ENCODE data around the gene LTN1. TPM values are rescaled to one million over a fixed set of nuclear protein-coding genes. Genes with fewer than 3 reads are reported as not detected.
"Not testable (repeated sequence)": the region's sequence is repeated elsewhere in the genome, so short reads cannot be mapped to it uniquely, and the experiment has no call there.

The LTN1 gene
- total RNA-seq, 1 donor from 2014 or later = 23.6 TPM

DNA sequence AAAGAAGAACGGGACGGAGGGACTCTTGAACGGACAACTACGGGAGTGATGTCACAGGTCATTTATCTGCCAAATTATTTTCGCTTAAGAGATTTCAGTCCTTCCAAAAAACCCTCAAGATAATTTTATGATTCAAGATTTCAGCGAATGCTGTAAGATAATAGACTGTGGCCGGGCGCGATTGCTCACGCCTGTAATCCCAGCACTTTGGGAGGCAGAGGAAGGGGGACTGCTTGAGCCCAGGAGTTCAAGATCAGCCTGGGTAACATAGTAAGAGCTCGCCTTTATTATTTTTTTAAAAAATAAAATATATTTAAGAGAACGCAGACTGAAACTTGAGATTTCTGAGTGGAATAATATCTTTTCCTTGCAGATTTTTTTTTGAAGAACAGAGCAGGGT lies 25.9 kb upstream of the LTN1 start:
- Mint-ChIP-seq H3K27me3 (ENCODE audit: unreplicated experiment) (peaks cover 2% of the 10 kb centered on the region), H3K36me3 (ENCODE audit: low read depth, unreplicated experiment) (no peaks in the 10 kb centered on the region), H3K4me3 (ENCODE audit: unreplicated experiment) (peak overlapping the region; percentile 89), H3K27ac (ENCODE audit: unreplicated experiment) (no peak overlapping the region), H3K4me1 (ENCODE audit: unreplicated experiment) (peaks cover 11% of the 10 kb centered on the region), H3K9me3 (ENCODE audit: unreplicated experiment) (no peaks in the 10 kb centered on the region)
- no peak for DNase-seq (ENCODE audit: low spot score)
- TF ChIP-seq, protein P1, sequence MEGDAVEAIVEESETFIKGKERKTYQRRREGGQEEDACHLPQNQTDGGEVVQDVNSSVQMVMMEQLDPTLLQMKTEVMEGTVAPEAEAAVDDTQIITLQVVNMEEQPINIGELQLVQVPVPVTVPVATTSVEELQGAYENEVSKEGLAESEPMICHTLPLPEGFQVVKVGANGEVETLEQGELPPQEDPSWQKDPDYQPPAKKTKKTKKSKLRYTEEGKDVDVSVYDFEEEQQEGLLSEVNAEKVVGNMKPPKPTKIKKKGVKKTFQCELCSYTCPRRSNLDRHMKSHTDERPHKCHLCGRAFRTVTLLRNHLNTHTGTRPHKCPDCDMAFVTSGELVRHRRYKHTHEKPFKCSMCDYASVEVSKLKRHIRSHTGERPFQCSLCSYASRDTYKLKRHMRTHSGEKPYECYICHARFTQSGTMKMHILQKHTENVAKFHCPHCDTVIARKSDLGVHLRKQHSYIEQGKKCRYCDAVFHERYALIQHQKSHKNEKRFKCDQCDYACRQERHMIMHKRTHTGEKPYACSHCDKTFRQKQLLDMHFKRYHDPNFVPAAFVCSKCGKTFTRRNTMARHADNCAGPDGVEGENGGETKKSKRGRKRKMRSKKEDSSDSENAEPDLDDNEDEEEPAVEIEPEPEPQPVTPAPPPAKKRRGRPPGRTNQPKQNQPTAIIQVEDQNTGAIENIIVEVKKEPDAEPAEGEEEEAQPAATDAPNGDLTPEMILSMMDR (IDR thresholded peaks at IDR 0.05; ENCODE audit: unreplicated experiment) = no peak

DNA sequence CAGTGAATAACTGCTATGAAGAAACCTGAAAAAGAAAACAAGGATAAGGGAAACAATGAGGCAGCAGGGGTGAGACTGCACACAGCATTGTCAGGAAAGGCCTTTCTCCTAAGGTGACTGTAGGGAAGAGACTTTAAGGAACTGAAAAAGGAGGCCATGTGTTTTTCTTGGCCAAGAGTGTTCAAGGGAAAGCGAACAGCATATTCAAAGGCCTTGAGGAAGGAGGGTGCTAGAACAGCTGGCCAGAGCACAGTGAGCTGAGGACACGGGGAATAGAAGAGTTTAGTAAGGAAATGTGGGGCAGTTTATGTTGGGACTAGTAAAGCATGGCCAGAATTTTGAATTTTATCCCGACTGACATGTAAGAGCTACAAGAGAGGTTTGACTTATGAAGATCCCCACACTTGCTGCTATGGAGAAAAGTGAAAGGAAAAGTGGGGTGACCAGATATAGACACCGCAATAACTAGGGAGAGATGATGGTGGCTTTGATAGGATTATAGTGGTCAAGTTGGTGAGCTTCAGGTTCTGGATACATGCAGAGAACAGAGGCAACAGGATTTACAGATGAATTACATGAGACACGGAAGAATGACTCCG lies 25.1 kb upstream of the LTN1 start:
- TF ChIP-seq, protein P1 (IDR thresholded peaks at IDR 0.05; ENCODE audit: unreplicated experiment) = no peak
- H3K4me3 Mint-ChIP-seq (ENCODE audit: unreplicated experiment) = peak overlapping the region; percentile 89

DNA sequence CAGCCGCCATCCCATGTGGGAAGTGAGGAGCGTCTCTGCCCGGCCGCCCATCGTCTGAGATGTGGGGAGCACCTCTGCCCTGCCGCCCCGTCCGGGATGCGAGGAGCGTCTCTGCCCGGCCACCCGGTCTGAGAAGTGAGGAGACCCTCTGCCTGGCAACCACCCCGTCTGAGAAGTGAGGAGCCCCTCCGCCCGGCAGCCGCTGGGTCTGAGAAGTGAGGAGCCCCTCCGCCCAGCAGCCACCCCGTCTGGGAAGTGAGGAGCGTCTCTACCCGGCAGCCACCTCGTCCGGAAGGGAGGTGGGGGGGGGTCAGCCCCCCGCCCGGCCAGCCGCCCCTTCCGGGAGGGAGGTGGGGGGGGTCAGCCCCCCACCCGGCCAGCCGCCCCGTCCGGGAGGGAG lies 18.6 kb upstream of the LTN1 start:
- H3K4me1 Mint-ChIP-seq (ENCODE audit: unreplicated experiment); H3K9me3 Mint-ChIP-seq (ENCODE audit: unreplicated experiment); H3K27me3 Mint-ChIP-seq (ENCODE audit: unreplicated experiment); DNase-seq (ENCODE audit: low spot score); H3K4me3 Mint-ChIP-seq (ENCODE audit: unreplicated experiment); H3K27ac Mint-ChIP-seq (ENCODE audit: unreplicated experiment): not testable (repeated sequence)
- peaks cover 12% of the 10 kb centered on the region for H3K36me3 Mint-ChIP-seq (ENCODE audit: low read depth, unreplicated experiment)

More for the DNA sequence above, 25.1 kb upstream of the LTN1 start:
- DNase-seq (ENCODE audit: low spot score) = no peak
- Mint-ChIP-seq H3K36me3 (ENCODE audit: low read depth, unreplicated experiment) (peaks cover 5% of the 10 kb centered on the region), H3K4me1 (ENCODE audit: unreplicated experiment) (peaks cover 11% of the 10 kb centered on the region), H3K27me3 (ENCODE audit: unreplicated experiment) (peaks cover 2% of the 10 kb centered on the region), H3K9me3 (ENCODE audit: unreplicated experiment) (peaks cover under 1% of the 10 kb centered on the region), H3K27ac (ENCODE audit: unreplicated experiment) (peak overlapping the region; percentile 20)

DNA sequence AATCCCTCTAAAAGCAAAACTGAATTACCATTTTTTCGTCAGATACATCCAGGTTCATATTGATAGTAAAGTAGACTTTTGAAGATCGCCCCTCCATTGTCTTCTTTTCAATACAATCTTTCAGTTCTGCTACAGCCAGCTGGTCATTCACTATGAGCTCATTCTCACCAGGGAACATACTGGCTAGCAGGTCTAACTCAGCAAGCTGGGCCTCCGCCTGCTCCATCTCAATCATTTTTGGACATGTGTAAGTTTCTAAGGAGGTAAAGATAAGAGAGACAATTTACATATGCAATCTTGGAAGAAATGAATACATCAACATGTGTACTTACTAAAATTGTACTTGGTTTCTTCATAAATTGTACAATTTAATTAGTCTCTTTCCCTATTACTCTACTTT lies 15.7 kb upstream of the LTN1 start:
- no peak overlapping the region for H3K4me3 Mint-ChIP-seq (ENCODE audit: unreplicated experiment)
- H3K9me3 Mint-ChIP-seq (ENCODE audit: unreplicated experiment) = peaks cover 3% of the 10 kb centered on the region
- DNase-seq (ENCODE audit: low spot score) = no peak
- H3K27ac Mint-ChIP-seq (ENCODE audit: unreplicated experiment) = no peak overlapping the region
- no peaks in the 10 kb centered on the region for H3K4me1 Mint-ChIP-seq (ENCODE audit: unreplicated experiment)
- H3K36me3 Mint-ChIP-seq (ENCODE audit: low read depth, unreplicated experiment) = peaks cover 12% of the 10 kb centered on the region
- TF ChIP-seq, protein P1 (IDR thresholded peaks at IDR 0.05; ENCODE audit: unreplicated experiment) = no peak
- no peaks in the 10 kb centered on the region for H3K27me3 Mint-ChIP-seq (ENCODE audit: unreplicated experiment)

DNA sequence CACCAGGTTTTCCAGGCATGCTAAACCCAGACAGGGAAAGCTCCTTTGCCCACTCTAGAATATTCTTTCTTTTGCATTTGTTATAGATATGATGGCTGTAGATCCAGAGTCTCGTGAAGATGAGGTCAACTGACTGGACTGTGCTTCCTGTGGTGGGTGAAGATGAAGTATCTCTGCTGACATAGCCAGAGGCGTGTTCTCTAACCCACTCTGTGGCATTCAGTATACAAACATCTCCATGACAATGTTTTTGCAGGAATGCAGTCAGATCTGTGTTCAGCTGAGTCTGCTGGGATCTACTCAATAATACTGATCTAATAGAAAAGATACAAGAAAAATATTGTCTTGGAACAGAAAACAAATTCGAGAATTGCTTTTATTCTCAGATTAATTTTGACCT lies 15.1 kb upstream of the LTN1 start:
- peaks cover 9% of the 10 kb centered on the region for H3K36me3 Mint-ChIP-seq (ENCODE audit: low read depth, unreplicated experiment)
- H3K9me3 Mint-ChIP-seq (ENCODE audit: unreplicated experiment) = peaks cover 3% of the 10 kb centered on the region
- H3K4me3 Mint-ChIP-seq (ENCODE audit: unreplicated experiment) = no peak overlapping the region
- TF ChIP-seq, protein P1 (IDR thresholded peaks at IDR 0.05; ENCODE audit: unreplicated experiment) = no peak
- no peak for DNase-seq (ENCODE audit: low spot score)
- no peaks in the 10 kb centered on the region for H3K27me3 Mint-ChIP-seq (ENCODE audit: unreplicated experiment)
- H3K27ac Mint-ChIP-seq (ENCODE audit: unreplicated experiment) = no peak overlapping the region
- H3K4me1 Mint-ChIP-seq (ENCODE audit: unreplicated experiment) = no peaks in the 10 kb centered on the region

All from endothelial cell (in vitro differentiated cells).